SU-DHL-6 (cell line): ENCODE data around the gene PLAC1.

Experiments used
- H2AFZ ChIP-seq: fragments of 200-600 bp; sonication (generic); 2 replicates; pipeline ENCODE4 v1.6.1; 2014; ENCODE audit warnings: low read depth, mild to moderate bottlenecking, moderate library complexity, mixed read lengths, antibody characterized with exemption, low read length; ENCODE audit not compliant: severe bottlenecking
- H3F3A ChIP-seq: fragments of 200-600 bp; shearing (Covaris generic); 2 replicates; pipeline ENCODE4 v1.6.0; 2016; ENCODE audit warnings: antibody characterized with exemption, mild to moderate bottlenecking; ENCODE audit not compliant: insufficient read depth
- H3K27ac ChIP-seq: fragments of 200-600 bp; sonication (generic); 2 replicates; pipeline ENCODE4 v1.5.1; 2016; ENCODE audit warnings: low read depth, mild to moderate bottlenecking, low read length, moderate library complexity, mixed read lengths
- H3K27me3 ChIP-seq: fragments of 200-600 bp; sonication (generic), shearing (Covaris generic); 2 replicates; pipeline ENCODE4 v1.6.0; 2014; ENCODE audit warnings: mild to moderate bottlenecking, low read length
- H3K36me3 ChIP-seq: fragments of 200-600 bp; sonication (generic); 2 replicates; pipeline ENCODE4 v1.6.1; 2014; ENCODE audit warnings: mild to moderate bottlenecking, low read length, mixed read lengths
- H3K4me2 ChIP-seq: fragments of 300-600, 200-600 bp; shearing (Covaris generic), sonication (generic); 2 replicates; pipeline ENCODE4 v1.6.0; 2014; ENCODE audit warnings: low read length, low read depth, mild to moderate bottlenecking; ENCODE audit not compliant: poor library complexity, severe bottlenecking
- H3K4me3 ChIP-seq: fragments of 200-600 bp; sonication (generic); 2 replicates; pipeline ENCODE4 v1.5.1; 2014; ENCODE audit warnings: antibody characterized with exemption, low read length, mild to moderate bottlenecking, mixed read lengths; ENCODE audit not compliant: insufficient read depth, poor library complexity, severe bottlenecking
- H3K79me2 ChIP-seq: fragments of 200-600 bp; sonication (generic); 2 replicates; pipeline ENCODE4 v1.6.1; 2014; ENCODE audit warnings: mild to moderate bottlenecking, low read length, moderate library complexity; ENCODE audit not compliant: insufficient read depth
- H3K9ac ChIP-seq: fragments of 200-600 bp; sonication (generic); 2 replicates; pipeline ENCODE4 v1.7.0; 2014; ENCODE audit warnings: mild to moderate bottlenecking, low read length
- H3K9me2 ChIP-seq: fragments of 200-600 bp; sonication (generic); replicated peaks from 2 replicates; pipeline ENCODE4 v1.6.1; 2014; ENCODE audit warnings: low read length; ENCODE audit not compliant: insufficient read depth
- H3K9me3 ChIP-seq: fragments of 200-600 bp; sonication (generic); 2 replicates; pipeline ENCODE4 v1.6.1; 2014; ENCODE audit warnings: low read length, mixed read lengths; ENCODE audit not compliant: insufficient read depth
- H4K20me1 ChIP-seq: fragments of 200-600 bp; sonication (generic); 2 replicates; pipeline ENCODE4 v1.6.1; 2014; ENCODE audit warnings: low read depth, mild to moderate bottlenecking, antibody characterized with exemption, low read length, moderate library complexity, mixed read lengths
- EZH2phosphoT487 ChIP-seq: fragments of 200-600 bp; sonication (generic), shearing (Covaris generic); conservative IDR thresholded peaks from 2 replicates; pipeline ENCODE4 v1.6.1; 2018; ENCODE audit warnings: mild to moderate bottlenecking, antibody characterized with exemption, low read length, moderate library complexity, mixed read lengths
- TF ChIP-seq, protein P1 (sequence below): fragments of 200-600 bp; sonication (generic); IDR thresholded peaks from one replicate; pipeline ENCODE4 v1.5.1; 2017; ENCODE audit warnings: antibody characterized with exemption, mild to moderate bottlenecking, low read length, moderate library complexity; ENCODE audit not compliant: insufficient read depth, poor library complexity, severe bottlenecking

PLAC1 gene

DNA sequence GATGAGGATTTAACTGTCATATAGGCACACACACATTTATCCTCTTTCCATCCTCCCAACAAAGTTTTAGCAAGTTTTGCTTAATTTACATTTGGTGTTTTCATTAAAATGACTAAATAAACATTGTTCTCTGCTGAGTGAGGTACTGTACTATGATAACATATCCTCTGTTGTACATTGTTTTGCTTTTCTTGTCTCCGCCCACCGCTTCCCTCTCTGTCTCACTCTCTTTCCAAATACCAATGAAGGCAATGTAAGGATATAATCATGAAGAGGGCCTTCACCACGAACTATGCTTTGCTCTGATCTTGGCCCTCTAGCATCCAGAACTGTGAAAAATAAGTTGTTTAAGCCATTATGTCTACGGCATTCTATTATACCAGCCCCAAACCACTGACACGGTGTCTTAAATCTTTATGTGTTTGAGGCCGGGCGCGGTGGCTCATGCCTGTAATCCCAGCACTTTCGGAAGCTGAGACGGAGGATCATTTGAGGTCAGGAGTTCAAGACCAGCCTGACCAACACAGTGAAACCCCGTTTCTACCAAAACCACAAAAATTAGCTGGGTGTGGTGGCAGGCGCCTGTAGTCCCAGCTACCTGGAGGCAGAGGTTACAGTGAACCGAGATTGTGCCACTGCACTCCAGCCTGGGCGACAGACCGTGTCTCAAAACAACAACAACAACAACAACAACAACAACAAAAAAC, 133.0 kb downstream of the PLAC1 start:
- Histone ChIP-seq H2AFZ (no peak overlapping the region), H3K9me2 (no peaks in the 10 kb centered on the region), H3K4me3 (no peak overlapping the region), H3K9ac (no peak overlapping the region), H3K9me3 (no peaks in the 10 kb centered on the region), H3F3A (no peaks in the 10 kb centered on the region), H4K20me1 (no peaks in the 10 kb centered on the region), H3K27me3 (no peaks in the 10 kb centered on the region), H3K4me2 (no peak overlapping the region), H3K36me3 (no peaks in the 10 kb centered on the region), H3K79me2 (no peaks in the 10 kb centered on the region), H3K27ac (no peak overlapping the region)
- TF ChIP-seq EZH2phosphoT487 = no peak
- TF ChIP-seq, protein P1, sequence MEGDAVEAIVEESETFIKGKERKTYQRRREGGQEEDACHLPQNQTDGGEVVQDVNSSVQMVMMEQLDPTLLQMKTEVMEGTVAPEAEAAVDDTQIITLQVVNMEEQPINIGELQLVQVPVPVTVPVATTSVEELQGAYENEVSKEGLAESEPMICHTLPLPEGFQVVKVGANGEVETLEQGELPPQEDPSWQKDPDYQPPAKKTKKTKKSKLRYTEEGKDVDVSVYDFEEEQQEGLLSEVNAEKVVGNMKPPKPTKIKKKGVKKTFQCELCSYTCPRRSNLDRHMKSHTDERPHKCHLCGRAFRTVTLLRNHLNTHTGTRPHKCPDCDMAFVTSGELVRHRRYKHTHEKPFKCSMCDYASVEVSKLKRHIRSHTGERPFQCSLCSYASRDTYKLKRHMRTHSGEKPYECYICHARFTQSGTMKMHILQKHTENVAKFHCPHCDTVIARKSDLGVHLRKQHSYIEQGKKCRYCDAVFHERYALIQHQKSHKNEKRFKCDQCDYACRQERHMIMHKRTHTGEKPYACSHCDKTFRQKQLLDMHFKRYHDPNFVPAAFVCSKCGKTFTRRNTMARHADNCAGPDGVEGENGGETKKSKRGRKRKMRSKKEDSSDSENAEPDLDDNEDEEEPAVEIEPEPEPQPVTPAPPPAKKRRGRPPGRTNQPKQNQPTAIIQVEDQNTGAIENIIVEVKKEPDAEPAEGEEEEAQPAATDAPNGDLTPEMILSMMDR = no peak

DNA sequence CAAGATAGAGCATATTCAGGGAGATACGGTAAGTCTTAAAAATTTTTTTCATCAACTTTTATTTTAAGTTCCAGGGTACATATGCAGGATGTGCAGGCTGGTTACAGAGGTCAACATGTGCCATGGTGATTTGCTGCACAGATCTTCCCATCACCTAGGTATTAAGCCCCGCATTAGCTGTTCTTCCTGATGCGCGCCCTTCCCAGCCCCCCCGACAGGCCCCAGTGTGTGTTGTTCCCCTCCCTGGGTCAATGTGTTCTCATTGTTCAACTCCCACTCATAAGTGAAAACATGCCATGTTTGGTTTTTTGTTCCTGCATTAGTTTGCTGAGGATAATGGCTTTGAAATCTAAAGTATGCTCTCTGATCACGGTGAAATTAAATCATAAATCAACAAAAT, 134.1 kb downstream of the PLAC1 start:
- no peak overlapping the region for H3K4me2 ChIP-seq
- H3K36me3 ChIP-seq = no peaks in the 10 kb centered on the region
- H3K9me2 ChIP-seq = no peaks in the 10 kb centered on the region
- no peaks in the 10 kb centered on the region for H3K9me3 ChIP-seq
- H3K79me2 ChIP-seq = no peaks in the 10 kb centered on the region
- no peak overlapping the region for H3K27ac ChIP-seq
- TF ChIP-seq, protein P1 = no peak
- TF ChIP-seq EZH2phosphoT487 = no peak
- H2AFZ ChIP-seq = no peak overlapping the region
- H3K27me3 ChIP-seq = no peaks in the 10 kb centered on the region
- H4K20me1 ChIP-seq = no peaks in the 10 kb centered on the region
- H3F3A ChIP-seq = no peaks in the 10 kb centered on the region
- H3K9ac ChIP-seq = no peak overlapping the region
- H3K4me3 ChIP-seq = no peak overlapping the region

DNA sequence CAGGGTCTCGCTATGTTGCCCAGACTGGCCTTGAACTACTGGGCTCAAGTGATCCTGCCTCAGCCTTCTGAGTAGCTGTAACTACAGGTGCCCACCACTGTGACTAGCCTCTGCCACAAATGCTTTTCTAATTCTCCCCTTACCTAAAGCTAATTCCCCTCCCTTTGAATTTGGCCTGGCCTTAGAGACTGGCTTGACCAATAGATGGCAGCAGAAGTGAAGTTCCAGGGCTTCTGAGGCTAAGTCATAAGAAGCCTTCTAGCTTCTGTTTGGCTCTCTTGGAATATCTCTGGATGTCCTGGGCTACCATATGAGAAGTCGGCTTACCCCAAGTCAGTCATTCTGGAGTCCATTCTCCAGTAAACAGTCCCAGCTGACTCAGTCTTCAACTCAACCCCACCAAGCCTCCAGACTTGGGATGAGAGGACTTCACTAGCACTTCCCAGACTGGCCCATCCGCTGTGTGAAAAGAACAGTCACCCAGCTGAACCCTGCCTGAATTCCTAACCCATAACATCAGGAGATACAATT, 137.3 kb downstream of the PLAC1 start:
- Histone ChIP-seq H3K9me2 (no peaks in the 10 kb centered on the region), H3K9ac (no peak overlapping the region), H3K27me3 (no peaks in the 10 kb centered on the region), H3K27ac (no peak overlapping the region), H3F3A (no peaks in the 10 kb centered on the region), H3K4me2 (no peak overlapping the region), H3K36me3 (no peaks in the 10 kb centered on the region), H3K79me2 (no peaks in the 10 kb centered on the region), H2AFZ (no peak overlapping the region), H4K20me1 (no peaks in the 10 kb centered on the region), H3K9me3 (no peaks in the 10 kb centered on the region), H3K4me3 (no peak overlapping the region)
- TF ChIP-seq, protein P1 = no peak
- TF ChIP-seq EZH2phosphoT487 = no peak
